Esophagus mucosa (tissue), 1 donor: Measurements from ENCODE around the gene IL13RA2. TPM values are rescaled to one million over a fixed set of nuclear protein-coding genes. Genes with fewer than 3 reads are reported as not detected.
A peak's percentile ranks its signal among the peaks of the same experiment; 100 is the strongest.

Experiments used
- ATAC-seq: fragments of 200-7000 bp; cut with Tn5 transposase; one replicate; pipeline ENCODE4 v1.9.1; 2020
- total RNA-seq: library from RNA; stranded (reverse); gene quantifications from one replicate; pipeline ENCODE4 v1.2.4, GENCODE V29; 2023
- donor health status: DM: yes; HTN: yes; CAD: no.

Gene IL13RA2
- total RNA-seq: 0.16 TPM

- no peak for ATAC-seq
These were observed at the start of gene IL13RA2 for GRCh38 chrX:115017455-115017854. IL13RA2 (minus strand) TSS chrX:115017616; CDS start chrX:115017269, 347 bp downstream.

GRCh38 chrX:115065304-115065703 lies 47.9 kb upstream of the IL13RA2 start:
- peak; percentile 69 for ATAC-seq

- ATAC-seq: no peak
These were observed 42.6 kb upstream of the IL13RA2 start for GRCh38 chrX:115060013-115060412.

GRCh38 chrX:115058276-115058675 lies 40.9 kb upstream of the IL13RA2 start:
- ATAC-seq: no peak

GRCh38 chrX:115054876-115055275 lies 37.5 kb upstream of the IL13RA2 start:
- ATAC-seq: no peak

GRCh38 chrX:115053223-115053622 lies 35.8 kb upstream of the IL13RA2 start:
- ATAC-seq: no peak

GRCh38 chrX:115047715-115048114 lies 30.3 kb upstream of the IL13RA2 start:
- no peak for ATAC-seq

- no peak for ATAC-seq
These were observed 29.8 kb upstream of the IL13RA2 start for GRCh38 chrX:115047181-115047580.

- no peak for ATAC-seq
These were observed 23.0 kb upstream of the IL13RA2 start for GRCh38 chrX:115040417-115040816.

GRCh38 chrX:115038406-115038805 lies 21.0 kb upstream of the IL13RA2 start:
- ATAC-seq: no peak

- no peak for ATAC-seq
These were observed 18.6 kb upstream of the IL13RA2 start for GRCh38 chrX:115036029-115036428.

- no peak for ATAC-seq
These were observed 14.6 kb upstream of the IL13RA2 start for GRCh38 chrX:115031989-115032388.

GRCh38 chrX:115030625-115031024 lies 13.2 kb upstream of the IL13RA2 start:
- peak; percentile 81 for ATAC-seq

GRCh38 chrX:115029869-115030570 lies 12.6 kb upstream of the IL13RA2 start:
- ATAC-seq: no peak

GRCh38 chrX:115029440-115029839 lies 12.0 kb upstream of the IL13RA2 start:
- no peak for ATAC-seq

- no peak for ATAC-seq
These were observed 6.4 kb upstream of the IL13RA2 start for GRCh38 chrX:115023811-115024210.

- ATAC-seq: peak; percentile 79
These were observed 5.7 kb upstream of the IL13RA2 start for GRCh38 chrX:115023139-115023538.

GRCh38 chrX:115021121-115021520 lies 3.7 kb upstream of the IL13RA2 start:
- ATAC-seq: no peak

GRCh38 chrX:115018944-115019343 lies 1.5 kb upstream of the IL13RA2 start:
- no peak for ATAC-seq

- ATAC-seq: no peak
These were observed 728 bp upstream of the IL13RA2 start for GRCh38 chrX:115018040-115018647.

- ATAC-seq: no peak
These were observed 3.7 kb downstream of the IL13RA2 start for GRCh38 chrX:115013705-115014104.

- no peak for ATAC-seq
These were observed 6.0 kb downstream of the IL13RA2 start for GRCh38 chrX:115011428-115011827.

GRCh38 chrX:114999906-115000305 lies 17.5 kb downstream of the IL13RA2 start:
- no peak for ATAC-seq

- ATAC-seq: no peak
These were observed 19.6 kb downstream of the IL13RA2 start for GRCh38 chrX:114997779-114998178.
